Erythroblast (primary cell): Measurements from ENCODE around the gene ZNF106.

Experiments
- GATA1 ChIP-seq: IDR thresholded peaks from 2 replicates; pipeline ENCODE4 v1.6.1; 2011; ENCODE audit warnings: low read depth, mild to moderate bottlenecking, control low read depth, low read length, moderate library complexity
- POLR2A ChIP-seq: IDR thresholded peaks from 2 replicates; pipeline ENCODE4 v1.6.1; 2011; ENCODE audit warnings: mild to moderate bottlenecking, low read length

DNA sequence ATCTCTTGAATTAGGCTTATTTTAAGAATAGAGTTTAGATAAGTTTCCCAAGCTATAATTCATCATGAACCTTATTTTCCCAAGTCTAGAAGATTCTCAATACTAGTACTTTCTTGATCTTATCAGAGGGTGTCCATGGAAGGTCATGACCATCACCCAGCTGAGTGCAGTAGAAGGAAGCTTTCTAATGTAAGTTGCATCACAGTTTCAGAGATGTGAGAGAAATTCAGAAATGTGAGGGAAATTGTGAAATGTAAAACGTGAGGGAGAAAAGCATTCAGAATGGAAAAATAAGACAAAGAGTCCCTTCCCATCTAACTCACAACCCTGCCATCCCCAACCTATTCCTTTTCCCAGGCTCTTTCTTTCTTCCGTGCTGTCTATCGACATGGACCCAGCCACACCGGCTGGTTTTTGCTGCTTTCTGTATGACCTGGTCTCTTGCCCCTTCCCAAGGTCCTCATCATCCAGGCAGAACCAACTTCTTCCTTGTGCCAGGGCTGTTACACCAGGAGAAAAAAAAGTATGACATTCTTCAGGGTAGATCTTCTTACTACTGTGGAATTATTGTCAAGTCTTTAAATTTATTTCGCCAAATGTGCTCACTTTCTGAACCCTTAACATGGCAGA is 124.9 kb downstream of the ZNF106 start:
- TF ChIP-seq POLR2A (no peak), GATA1 (no peak)
